HT1080 (cell line): ENCODE measurements around the gene AP1S1. TPM values are rescaled to one million over a fixed set of nuclear protein-coding genes. Genes with fewer than 3 reads are reported as not detected.

ENCODE experiments used
- DNase-seq: peaks from one replicate; pipeline ENCODE4 v3.0.0-alpha.2; 2015; ENCODE audit warnings: low read depth
- total RNA-seq: library from RNA; depleted of rRNA; stranded (reverse); fragments of >200 nt; shearing (Covaris generic); gene quantifications from 2 replicates; pipeline ENCODE4 v1.2.3, GENCODE V29; 2014

Gene AP1S1
- total RNA-seq, 1 experiment from 2014 or later, result 184 TPM

GRCh38 chr7:101156277-101156676, 2.0 kb downstream of the AP1S1 start:
- DNase-seq, result no peak

GRCh38 chr7:101156866-101157589, 2.8 kb downstream of the AP1S1 start:
- no peak for DNase-seq

GRCh38 chr7:101159696-101160674, 5.7 kb downstream of the AP1S1 start:
- peak; percentile 84 for DNase-seq

- no peak for DNase-seq
These were observed 6.6 kb downstream of the AP1S1 start for GRCh38 chr7:101160910-101161309.

- no peak for DNase-seq
These were observed 7.6 kb downstream of the AP1S1 start for GRCh38 chr7:101161692-101162471.

GRCh38 chr7:101162551-101163278, 8.4 kb downstream of the AP1S1 start:
- DNase-seq, result peak; percentile 62

GRCh38 chr7:101163279-101164070, 9.2 kb downstream of the AP1S1 start:
- peak; percentile 70 for DNase-seq

GRCh38 chr7:101164071-101164840, 10.0 kb downstream of the AP1S1 start:
- peak; percentile 63 for DNase-seq

GRCh38 chr7:101165075-101165957, 11.0 kb downstream of the AP1S1 start, which contains the start of gene VGF:
TSS of gene VGF (minus strand) at chr7:101165569. CDS start at chr7:101164843, 726 bp downstream.
- peak; percentile 95 for DNase-seq

GRCh38 chr7:101165958-101166647, 11.8 kb downstream of the AP1S1 start:
- DNase-seq, result no peak

- no peak for DNase-seq
These were observed 12.3 kb downstream of the AP1S1 start for GRCh38 chr7:101166648-101166908.

GRCh38 chr7:101166909-101167644, 12.8 kb downstream of the AP1S1 start:
- DNase-seq, result peak; percentile 72

- DNase-seq, result no peak
These were observed 13.6 kb downstream of the AP1S1 start for GRCh38 chr7:101167645-101168411.

- no peak for DNase-seq
These were observed 14.3 kb downstream of the AP1S1 start for GRCh38 chr7:101168412-101169049.

GRCh38 chr7:101169110-101169837, 15.0 kb downstream of the AP1S1 start:
- peak; percentile 39 for DNase-seq
